HepG2 (cell line): ENCODE measurements around the gene GRIK5. TPM values are rescaled to one million over a fixed set of nuclear protein-coding genes. Genes with fewer than 3 reads are reported as not detected.

Experiments
- AHR ChIP-seq: IDR thresholded peaks from 2 replicates; pipeline ENCODE4 v1.6.1; 2018; ENCODE audit warnings: missing genetic modification reagents, missing compliant biosample characterization
- CCDC6 ChIP-seq: sonication (generic); formaldehyde crosslinking; IDR thresholded peaks from 2 replicates; pipeline ENCODE4 v1.8.1; 2022; ENCODE audit warnings: mild to moderate bottlenecking, missing genetic modification reagents, moderate library complexity
- CHD4 ChIP-seq: fragments of 200-600 bp; sonication (generic); IDR thresholded peaks from 2 replicates; pipeline ENCODE4 v1.7.0; 2017; ENCODE audit warnings: mild to moderate bottlenecking, low read length, borderline replicate concordance
- HNRNPLL ChIP-seq: fragments of 200-400 bp; formaldehyde crosslinking; IDR thresholded peaks from 2 replicates; pipeline ENCODE4 v1.6.1; 2017; ENCODE audit warnings: mild to moderate bottlenecking, low read depth, low read length; ENCODE audit not compliant: poor library complexity, severe bottlenecking
- HOXA9 ChIP-seq: sonication (generic); formaldehyde crosslinking; IDR thresholded peaks from 2 replicates; pipeline ENCODE4 v1.8.1; 2022; ENCODE audit warnings: missing genetic modification reagents, mild to moderate bottlenecking, moderate library complexity, borderline replicate concordance
- KAT7 ChIP-seq: IDR thresholded peaks from 2 replicates; pipeline ENCODE4 v1.6.1; 2018; ENCODE audit warnings: borderline replicate concordance, missing compliant biosample characterization
- KDM1A ChIP-seq: IDR thresholded peaks from 2 replicates; pipeline ENCODE4 v1.6.1; 2016; ENCODE audit warnings: missing compliant biosample characterization
- MZF1 ChIP-seq: sonication (generic); formaldehyde crosslinking; IDR thresholded peaks from 2 replicates; pipeline ENCODE4 v1.8.1; 2023; ENCODE audit warnings: mild to moderate bottlenecking, missing genetic modification reagents, borderline replicate concordance
- NFATC3 ChIP-seq: sonication (generic); formaldehyde crosslinking; IDR thresholded peaks from 2 replicates; pipeline ENCODE4 v1.5.1; 2020; ENCODE audit warnings: mild to moderate bottlenecking, missing genetic modification reagents
- NFE2L1 ChIP-seq: sonication (generic); formaldehyde crosslinking; IDR thresholded peaks from 2 replicates; pipeline ENCODE4 v1.4.0; 2020; ENCODE audit warnings: missing genetic modification reagents, mild to moderate bottlenecking, borderline replicate concordance
- POLR2AphosphoS2 ChIP-seq: IDR thresholded peaks from 2 replicates; pipeline ENCODE4 v1.6.1; 2011; ENCODE audit warnings: low read depth, low read length, improper control_type of control experiment
- RFX3 ChIP-seq: IDR thresholded peaks from 2 replicates; pipeline ENCODE4 v1.6.1; 2016; ENCODE audit warnings: missing biosample characterization, missing genetic modification reagents
- RFXANK ChIP-seq: IDR thresholded peaks from 2 replicates; pipeline ENCODE4 v1.6.1; 2016
- SNRNP70 ChIP-seq: fragments of 200-400 bp; formaldehyde crosslinking; IDR thresholded peaks from 2 replicates; pipeline ENCODE4 v1.6.1; 2017; ENCODE audit warnings: mild to moderate bottlenecking, low read depth, low read length, moderate library complexity
- TRIM24 ChIP-seq: sonication (generic); formaldehyde crosslinking; IDR thresholded peaks from 2 replicates; pipeline ENCODE4 v1.8.0; 2022; ENCODE audit warnings: mild to moderate bottlenecking, missing genetic modification reagents
- ZBTB7B ChIP-seq: sonication (generic); formaldehyde crosslinking; IDR thresholded peaks from 2 replicates; pipeline ENCODE4 v1.4.0; 2020; ENCODE audit warnings: missing genetic modification reagents
- ZFP36L1 ChIP-seq: sonication (generic); formaldehyde crosslinking; IDR thresholded peaks from 2 replicates; pipeline ENCODE4 v1.8.0; 2022; ENCODE audit warnings: mild to moderate bottlenecking, missing genetic modification reagents, moderate library complexity
- ZKSCAN1 ChIP-seq: fragments of 150-350 bp; IDR thresholded peaks from 2 replicates; pipeline ENCODE4 v1.6.1; 2014; ENCODE audit warnings: low read length
- ZNF224 ChIP-seq: sonication (generic); formaldehyde crosslinking; IDR thresholded peaks from 2 replicates; pipeline ENCODE4 v1.5.0; 2020; ENCODE audit warnings: mild to moderate bottlenecking, missing genetic modification reagents
- ZNF234 ChIP-seq: sonication (generic); formaldehyde crosslinking; conservative IDR thresholded peaks from 2 replicates; pipeline ENCODE4 v1.5.1; 2020; ENCODE audit warnings: mild to moderate bottlenecking, missing genetic modification reagents
- ZNF703 ChIP-seq: sonication (generic); formaldehyde crosslinking; IDR thresholded peaks from 2 replicates; pipeline ENCODE4 v1.5.1; 2020; ENCODE audit warnings: missing genetic modification reagents, mild to moderate bottlenecking, moderate library complexity, borderline replicate concordance
- ZNF75D ChIP-seq: sonication (generic); formaldehyde crosslinking; IDR thresholded peaks from 2 replicates; pipeline ENCODE4 v1.8.1; 2023; ENCODE audit warnings: missing genetic modification reagents, mild to moderate bottlenecking, borderline replicate concordance
- ZNF780A ChIP-seq: sonication (generic); formaldehyde crosslinking; IDR thresholded peaks from 2 replicates; pipeline ENCODE4 v1.8.0; 2022; ENCODE audit warnings: mild to moderate bottlenecking, missing genetic modification reagents, moderate library complexity
- polyA plus RNA-seq, 8 experiments: library from polyadenylated mRNA; depleted of rRNA in 3 of 8; stranded (reverse) in 7 of 8; unstranded in 1 of 8; fragments of >200 nt; fragmentation: Illumina TruSeq in 4 of 8; extraction: Trizol in 4 of 8; gene quantifications; 2 replicates each; pipeline versions ENCODE4 v1.2.1 to v1.2.3, GENCODE V29; 2011 to 2016; ENCODE audit warnings: low read depth in 4 of 8, missing spikeins in 1 of 8, mixed read lengths in 1 of 8; ENCODE audit not compliant: insufficient read depth in 1 of 8
- total RNA-seq, 5 experiments: library from RNA; depleted of rRNA; stranded (reverse); fragments of >200 nt; fragmentation: Illumina TruSeq; extraction: Trizol; gene quantifications; 2 replicates each; pipeline ENCODE4 v1.2.3, GENCODE V29; 2016; ENCODE audit warnings: low read depth in 1 of 5
- TF ChIP-seq, protein P1 (sequence below): sonication (generic); formaldehyde crosslinking; IDR thresholded peaks from 2 replicates; pipeline ENCODE4 v1.5.0; 2020; ENCODE audit warnings: missing genetic modification reagents
- TF ChIP-seq, protein P2 (sequence below): sonication (generic); formaldehyde crosslinking; IDR thresholded peaks from 2 replicates; pipeline ENCODE4 v1.5.0; 2020; ENCODE audit warnings: missing genetic modification reagents, mild to moderate bottlenecking, borderline replicate concordance
- TF ChIP-seq, protein P3 (sequence below): IDR thresholded peaks from 2 replicates; pipeline ENCODE4 v1.6.1; 2016

GRIK5 gene
- total and polyA plus RNA-seq, 2 of the 13 experiments (the other 11 are each of a cell fraction or from before 2014, with no cell fraction given), result not detected

DNA sequence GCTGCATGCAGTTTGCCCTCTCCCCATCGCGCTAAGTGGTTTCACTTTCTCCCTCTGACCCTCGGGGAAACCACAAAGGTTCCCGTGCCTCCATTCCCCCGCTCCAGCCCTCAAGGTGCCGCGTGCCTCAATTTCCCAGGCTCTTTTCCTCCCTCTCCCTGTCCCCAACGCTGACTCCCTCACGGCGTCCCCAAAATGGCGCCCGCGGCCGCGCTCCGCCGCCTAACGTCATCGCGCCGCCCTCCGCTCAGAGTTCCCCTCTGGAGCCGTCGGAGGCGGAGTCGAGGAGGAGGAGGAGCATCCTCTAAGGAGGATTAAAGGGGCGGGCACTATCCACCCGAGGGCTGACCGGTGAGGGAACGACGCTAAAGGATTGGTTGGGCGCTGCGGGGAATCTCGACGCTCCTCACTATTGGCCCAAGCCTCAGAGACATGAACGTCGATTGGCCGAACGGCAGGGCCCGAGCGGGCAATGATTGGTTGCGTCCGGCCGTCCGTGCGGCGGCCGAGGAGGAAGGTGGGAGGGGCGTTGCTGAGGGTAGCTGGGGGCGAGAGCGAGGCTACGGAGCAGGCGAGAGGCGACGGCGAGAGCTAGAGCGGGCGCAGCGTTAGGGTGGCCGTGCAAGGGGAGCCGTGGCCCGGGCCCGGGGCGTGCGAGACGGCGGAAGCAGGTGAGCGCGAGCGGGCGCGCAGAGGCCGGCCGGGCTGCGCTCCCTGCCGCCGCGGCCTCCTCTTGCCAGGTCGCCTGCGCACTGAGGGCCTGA lies 5.8 kb upstream of the GRIK5 start, which contains the start of gene ZNF574 (continued):
- TF ChIP-seq NFE2L1 (CRISPR knock-in tag) (no peak), CCDC6 (CRISPR knock-in tag) (peak; percentile 32; the same call in 1 of the 2 replicates), AHR (no peak), ZFP36L1 (CRISPR knock-in tag) (no peak), ZNF234 (CRISPR knock-in tag) (no peak), ZKSCAN1 (no peak), CHD4 (no peak), RFXANK (CRISPR knock-in tag) (peak; percentile 79), SNRNP70 (no peak), HOXA9 (CRISPR knock-in tag) (no peak), TRIM24 (CRISPR knock-in tag) (no peak), NFATC3 (CRISPR knock-in tag) (no peak), MZF1 (CRISPR knock-in tag) (no peak), ZNF75D (CRISPR knock-in tag) (no peak), ZNF703 (CRISPR knock-in tag) (no peak), POLR2AphosphoS2 (peak; percentile 60; the same call in 1 of the 2 replicates), ZNF224 (CRISPR knock-in tag) (no peak), HNRNPLL (peak; percentile 91), KAT7 (CRISPR knock-in tag) (no peak), RFX3 (CRISPR knock-in tag) (no peak), ZBTB7B (CRISPR knock-in tag) (no peak), ZNF780A (no peak), KDM1A (CRISPR knock-in tag) (no peak)
- TF ChIP-seq, protein P1, sequence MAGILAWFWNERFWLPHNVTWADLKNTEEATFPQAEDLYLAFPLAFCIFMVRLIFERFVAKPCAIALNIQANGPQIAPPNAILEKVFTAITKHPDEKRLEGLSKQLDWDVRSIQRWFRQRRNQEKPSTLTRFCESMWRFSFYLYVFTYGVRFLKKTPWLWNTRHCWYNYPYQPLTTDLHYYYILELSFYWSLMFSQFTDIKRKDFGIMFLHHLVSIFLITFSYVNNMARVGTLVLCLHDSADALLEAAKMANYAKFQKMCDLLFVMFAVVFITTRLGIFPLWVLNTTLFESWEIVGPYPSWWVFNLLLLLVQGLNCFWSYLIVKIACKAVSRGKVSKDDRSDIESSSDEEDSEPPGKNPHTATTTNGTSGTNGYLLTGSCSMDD (CRISPR knock-in tag), result no peak
- TF ChIP-seq, protein P2, sequence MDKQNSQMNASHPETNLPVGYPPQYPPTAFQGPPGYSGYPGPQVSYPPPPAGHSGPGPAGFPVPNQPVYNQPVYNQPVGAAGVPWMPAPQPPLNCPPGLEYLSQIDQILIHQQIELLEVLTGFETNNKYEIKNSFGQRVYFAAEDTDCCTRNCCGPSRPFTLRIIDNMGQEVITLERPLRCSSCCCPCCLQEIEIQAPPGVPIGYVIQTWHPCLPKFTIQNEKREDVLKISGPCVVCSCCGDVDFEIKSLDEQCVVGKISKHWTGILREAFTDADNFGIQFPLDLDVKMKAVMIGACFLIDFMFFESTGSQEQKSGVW, result no peak
- TF ChIP-seq, protein P3, sequence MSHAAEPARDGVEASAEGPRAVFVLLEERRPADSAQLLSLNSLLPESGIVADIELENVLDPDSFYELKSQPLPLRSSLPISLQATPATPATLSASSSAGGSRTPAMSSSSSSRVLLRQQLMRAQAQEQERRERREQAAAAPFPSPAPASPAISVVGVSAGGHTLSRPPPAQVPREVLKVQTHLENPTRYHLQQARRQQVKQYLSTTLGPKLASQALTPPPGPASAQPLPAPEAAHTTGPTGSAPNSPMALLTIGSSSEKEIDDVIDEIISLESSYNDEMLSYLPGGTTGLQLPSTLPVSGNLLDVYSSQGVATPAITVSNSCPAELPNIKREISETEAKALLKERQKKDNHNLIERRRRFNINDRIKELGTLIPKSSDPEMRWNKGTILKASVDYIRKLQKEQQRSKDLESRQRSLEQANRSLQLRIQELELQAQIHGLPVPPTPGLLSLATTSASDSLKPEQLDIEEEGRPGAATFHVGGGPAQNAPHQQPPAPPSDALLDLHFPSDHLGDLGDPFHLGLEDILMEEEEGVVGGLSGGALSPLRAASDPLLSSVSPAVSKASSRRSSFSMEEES, result no peak
